Gastrocnemius medialis (tissue), 4 donors: Measurements from ENCODE around the gene OSBPL10. TPM values are rescaled to one million over a fixed set of nuclear protein-coding genes. Genes with fewer than 3 reads are reported as not detected.
A peak's percentile ranks its signal among the peaks of the same experiment; 100 is the strongest.

ENCODE experiments used
- ATAC-seq, 2 donors: fragments of 150-250 bp; one replicate each; pipeline ENCODE4 v1.9.1; 2016
- DNase-seq, 2 donors: peaks; one replicate each; pipeline ENCODE4 v3.0.0-alpha.2; 2019
- H3K27ac ChIP-seq, 4 donors: fragments of 200-600 bp; sonication (generic); 1 replicate in 1 of 4; 2 replicates in 3 of 4; pipeline ENCODE4 v1.5.1; 2016 to 2018; ENCODE audit warnings: mild to moderate bottlenecking in 2 of 4, moderate library complexity in 1 of 4
- H3K27me3 ChIP-seq, 3 donors: fragments of 200-600 bp; sonication (generic) in 2 of 3; 1 replicate in 1 of 3; 2 replicates in 2 of 3; pipeline versions ENCODE4 v1.5.1 to v1.6.0; 2016 to 2019; ENCODE audit warnings: mild to moderate bottlenecking in 1 of 3, moderate library complexity in 1 of 3
- H3K36me3 ChIP-seq, 2 donors: fragments of 200-600 bp; sonication (generic) in 1 of 2; one replicate each; pipeline ENCODE4 v1.5.1; 2017 to 2018
- H3K4me1 ChIP-seq, 2 donors: fragments of 200-600 bp; sonication (generic) in 1 of 2; one replicate each; pipeline ENCODE4 v1.5.1; 2016 to 2017; ENCODE audit warnings: mild to moderate bottlenecking in 2 of 2
- H3K4me3 ChIP-seq, 4 donors: fragments of 200-600 bp; sonication (generic) in 3 of 4; 1 replicate in 1 of 4; 2 replicates in 3 of 4; pipeline ENCODE4 v1.5.1; 2016 to 2019; ENCODE audit warnings: mild to moderate bottlenecking in 2 of 4
- H3K9me3 ChIP-seq, 3 donors: fragments of 200-600 bp; sonication (generic) in 2 of 3; 1 replicate in 1 of 3; 2 replicates in 2 of 3; pipeline ENCODE4 v1.5.1; 2016 to 2019
- POLR2A ChIP-seq, 2 donors: fragments of 450-650 bp; IDR thresholded peaks; one replicate each; pipeline ENCODE4 v1.6.1; 2017; ENCODE audit warnings: antibody characterized with exemption in 2 of 2, mild to moderate bottlenecking in 2 of 2, moderate library complexity in 2 of 2
- in situ Hi-C, 4 donors: fragments of 200-750 bp; cut with MboI; loops; one replicate each; pipeline versions ENCODE4 v1.15.0 to v1.8.0; 2017; ENCODE audit warnings: low sequenced_read_pairs in 4 of 4
- intact Hi-C: fragments of 100-400 bp; cut with DNase I; formaldehyde crosslinking; loops from one replicate; pipeline ENCODE4 v1.15.1; 2023; ENCODE audit warnings: low total_unique reads
- total RNA-seq, 4 donors: library from RNA; depleted of rRNA; stranded (reverse); fragments of >200 nt; gene quantifications; one replicate each; pipeline versions ENCODE4 v1.1.0 to v1.2.3, GENCODE V29; 2016
- TF ChIP-seq, protein P1 (sequence below), 5 experiments: fragments of 450-650 bp in 3 of 5; fragments of 200-600 bp in 2 of 5; sonication (generic) in 2 of 5; IDR thresholded peaks in 4 of 5; conservative IDR thresholded peaks in 1 of 5; 1 replicate in 4 of 5; 2 replicates in 1 of 5; pipeline ENCODE4 v1.5.1; 2016 to 2019; ENCODE audit warnings: antibody characterized with exemption in 5 of 5, mild to moderate bottlenecking in 3 of 5, moderate library complexity in 3 of 5

The OSBPL10 gene
- total RNA-seq, 4 donors from 2014 or later, result 1.4 to 7.0 (median 3.8) TPM

GRCh38 chr3:31967592-31967991 is 13.5 kb downstream of the OSBPL10 start:
- in situ Hi-C loops (no loop called here), intact Hi-C loops (no loop called here)
- peak overlapping the region in 3 of 4 donors; percentile 28 to 64 (median 61) for H3K27ac ChIP-seq
- no peaks in the 10 kb centered on the region for H3K36me3 ChIP-seq
- H3K4me3 ChIP-seq, result no peak overlapping the region
- peaks cover 2 to 3% of the 10 kb centered on the region in 2 donors for H3K4me1 ChIP-seq
- no peaks in the 10 kb centered on the region for H3K9me3 ChIP-seq
- TF ChIP-seq, protein P1, sequence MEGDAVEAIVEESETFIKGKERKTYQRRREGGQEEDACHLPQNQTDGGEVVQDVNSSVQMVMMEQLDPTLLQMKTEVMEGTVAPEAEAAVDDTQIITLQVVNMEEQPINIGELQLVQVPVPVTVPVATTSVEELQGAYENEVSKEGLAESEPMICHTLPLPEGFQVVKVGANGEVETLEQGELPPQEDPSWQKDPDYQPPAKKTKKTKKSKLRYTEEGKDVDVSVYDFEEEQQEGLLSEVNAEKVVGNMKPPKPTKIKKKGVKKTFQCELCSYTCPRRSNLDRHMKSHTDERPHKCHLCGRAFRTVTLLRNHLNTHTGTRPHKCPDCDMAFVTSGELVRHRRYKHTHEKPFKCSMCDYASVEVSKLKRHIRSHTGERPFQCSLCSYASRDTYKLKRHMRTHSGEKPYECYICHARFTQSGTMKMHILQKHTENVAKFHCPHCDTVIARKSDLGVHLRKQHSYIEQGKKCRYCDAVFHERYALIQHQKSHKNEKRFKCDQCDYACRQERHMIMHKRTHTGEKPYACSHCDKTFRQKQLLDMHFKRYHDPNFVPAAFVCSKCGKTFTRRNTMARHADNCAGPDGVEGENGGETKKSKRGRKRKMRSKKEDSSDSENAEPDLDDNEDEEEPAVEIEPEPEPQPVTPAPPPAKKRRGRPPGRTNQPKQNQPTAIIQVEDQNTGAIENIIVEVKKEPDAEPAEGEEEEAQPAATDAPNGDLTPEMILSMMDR (IDR thresholded peaks at IDR 0.05 in 4 of 5, conservative IDR thresholded peaks at IDR 0.05 in 1 of 5), result no peak
- TF ChIP-seq POLR2A (IDR thresholded peaks at IDR 0.05), result no peak
- no peak for DNase-seq
- ATAC-seq, result no peak
- H3K27me3 ChIP-seq, result no peaks in the 10 kb centered on the region

DNA sequence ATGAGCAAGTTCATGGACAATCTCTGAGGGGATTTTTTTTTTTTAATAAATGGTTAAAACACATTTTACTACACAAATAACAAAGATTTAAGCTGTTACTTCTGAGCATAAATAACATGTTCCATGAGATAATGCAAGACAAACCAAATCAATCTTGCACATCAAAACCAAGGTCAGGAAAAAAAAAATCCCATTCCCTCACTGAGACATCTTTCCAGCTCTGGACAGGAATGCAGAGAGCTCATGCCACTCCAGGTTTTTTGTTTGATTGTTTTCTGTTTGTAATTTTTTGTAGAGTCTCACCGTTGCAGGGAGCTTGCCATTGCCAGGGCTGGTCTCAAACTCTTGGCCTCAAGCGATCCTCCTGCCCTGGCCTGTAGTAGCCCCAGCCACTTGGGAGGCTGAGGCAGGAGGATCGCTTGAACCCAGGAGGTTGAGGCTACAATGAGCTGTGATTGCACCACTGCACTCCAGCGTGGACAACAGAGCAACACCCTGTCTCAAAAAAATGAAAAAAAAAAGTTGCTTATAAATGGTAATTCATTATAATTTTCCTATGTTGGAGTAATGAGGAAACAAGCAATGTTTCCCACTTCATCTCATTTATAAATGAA is 14.0 kb downstream of the OSBPL10 start:
- no peak for DNase-seq
- in situ Hi-C loops, result no loop called here
- intact Hi-C loops, result no loop called here
- no peaks in the 10 kb centered on the region for H3K9me3 ChIP-seq
- peaks cover 2 to 3% of the 10 kb centered on the region in 2 donors for H3K4me1 ChIP-seq
- H3K27ac ChIP-seq, result peak overlapping the region in 2 of 4 donors; percentile 61 to 64
- ATAC-seq, result no peak
- TF ChIP-seq, protein P1 (IDR thresholded peaks at IDR 0.05 in 4 of 5, conservative IDR thresholded peaks at IDR 0.05 in 1 of 5), result no peak
- no peak for TF ChIP-seq POLR2A (IDR thresholded peaks at IDR 0.05)
- no peaks in the 10 kb centered on the region for H3K27me3 ChIP-seq
- H3K36me3 ChIP-seq, result no peaks in the 10 kb centered on the region
- no peak overlapping the region for H3K4me3 ChIP-seq

DNA sequence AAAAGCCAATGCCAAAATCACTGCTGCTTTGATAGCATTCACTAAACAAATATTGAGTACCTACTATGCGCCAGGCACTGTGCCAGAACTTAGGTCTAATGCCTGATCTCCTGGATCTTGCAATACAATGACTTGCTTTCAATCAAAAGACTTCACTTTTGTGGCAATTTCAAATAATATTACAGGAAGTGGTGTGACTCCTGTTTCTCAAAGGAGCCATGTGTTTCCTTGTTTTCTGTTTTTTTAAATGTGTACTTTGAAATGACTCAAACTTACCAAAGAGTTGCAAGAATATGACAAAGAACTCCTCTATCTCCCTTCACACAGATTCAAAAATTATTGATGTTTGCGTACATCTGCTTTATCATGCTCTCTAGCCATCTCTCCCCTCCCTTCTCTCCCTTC is 18.3 kb downstream of the OSBPL10 start:
- in situ Hi-C loops (no loop called here), intact Hi-C loops (no loop called here)
- Histone ChIP-seq H3K27me3 (no peaks in the 10 kb centered on the region), H3K36me3 (no peaks in the 10 kb centered on the region), H3K9me3 (no peaks in the 10 kb centered on the region), H3K4me3 (no peak overlapping the region), H3K4me1 (peaks cover 13 to 16% of the 10 kb centered on the region in 2 donors), H3K27ac (no peak overlapping the region)
- no peak for DNase-seq
- ATAC-seq, result no peak
- TF ChIP-seq POLR2A (IDR thresholded peaks at IDR 0.05), result no peak
- TF ChIP-seq, protein P1 (IDR thresholded peaks at IDR 0.05 in 4 of 5, conservative IDR thresholded peaks at IDR 0.05 in 1 of 5), result no peak

DNA sequence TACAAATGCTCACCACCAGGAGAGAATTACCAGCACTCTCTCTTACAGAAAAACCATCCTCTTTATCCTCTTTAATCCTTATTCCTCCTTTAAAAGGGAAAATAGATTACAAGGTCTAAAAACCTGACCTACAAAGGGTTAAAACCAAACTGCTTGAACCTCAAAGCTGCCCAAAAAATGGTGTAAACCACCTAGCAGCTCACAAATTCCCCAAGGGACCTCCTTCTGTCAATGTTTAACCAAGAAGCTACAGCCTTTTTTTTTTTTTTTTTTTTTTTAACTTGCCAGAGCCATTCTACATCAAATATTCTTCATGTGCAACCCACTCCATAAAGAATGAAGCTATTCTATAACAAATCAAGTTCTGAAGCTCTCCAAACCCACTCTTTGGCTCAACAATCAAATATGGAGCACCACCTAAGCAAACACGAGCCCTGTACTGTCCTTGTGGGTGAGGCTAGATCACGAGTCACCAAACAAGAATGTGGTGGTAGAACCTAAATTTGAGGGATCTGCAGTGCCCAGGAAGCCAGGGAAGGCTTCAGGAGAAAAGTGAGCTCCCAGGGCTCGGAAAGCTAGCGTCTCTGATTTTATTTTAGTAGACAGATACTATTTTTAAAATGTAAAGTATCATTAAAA is 20.1 kb downstream of the OSBPL10 start:
- no peak for TF ChIP-seq POLR2A (IDR thresholded peaks at IDR 0.05)
- TF ChIP-seq, protein P1 (IDR thresholded peaks at IDR 0.05 in 4 of 5, conservative IDR thresholded peaks at IDR 0.05 in 1 of 5), result no peak
- Histone ChIP-seq H3K9me3 (no peaks in the 10 kb centered on the region), H3K27ac (peak overlapping the region in 2 of 4 donors; percentile 67 to 75), H3K36me3 (no peaks in the 10 kb centered on the region), H3K4me3 (no peak overlapping the region), H3K4me1 (peaks cover 13 to 16% of the 10 kb centered on the region in 2 donors), H3K27me3 (no peaks in the 10 kb centered on the region)
- intact Hi-C loops (no loop called here), in situ Hi-C loops (no loop called here)
- no peak for ATAC-seq
- no peak for DNase-seq
